ENCODE measurements around the gene AK9. TPM values are rescaled to one million over a fixed set of nuclear protein-coding genes. Genes with fewer than 3 reads are reported as not detected.
"Not testable (repeated sequence)": the region's sequence is repeated elsewhere in the genome, so short reads cannot be mapped to it uniquely, and the experiment has no call there.

Gene AK9
- total and polyA plus RNA-seq, 2 experiments from 2014 or later: 10.1 to 15.2 TPM

DNA sequence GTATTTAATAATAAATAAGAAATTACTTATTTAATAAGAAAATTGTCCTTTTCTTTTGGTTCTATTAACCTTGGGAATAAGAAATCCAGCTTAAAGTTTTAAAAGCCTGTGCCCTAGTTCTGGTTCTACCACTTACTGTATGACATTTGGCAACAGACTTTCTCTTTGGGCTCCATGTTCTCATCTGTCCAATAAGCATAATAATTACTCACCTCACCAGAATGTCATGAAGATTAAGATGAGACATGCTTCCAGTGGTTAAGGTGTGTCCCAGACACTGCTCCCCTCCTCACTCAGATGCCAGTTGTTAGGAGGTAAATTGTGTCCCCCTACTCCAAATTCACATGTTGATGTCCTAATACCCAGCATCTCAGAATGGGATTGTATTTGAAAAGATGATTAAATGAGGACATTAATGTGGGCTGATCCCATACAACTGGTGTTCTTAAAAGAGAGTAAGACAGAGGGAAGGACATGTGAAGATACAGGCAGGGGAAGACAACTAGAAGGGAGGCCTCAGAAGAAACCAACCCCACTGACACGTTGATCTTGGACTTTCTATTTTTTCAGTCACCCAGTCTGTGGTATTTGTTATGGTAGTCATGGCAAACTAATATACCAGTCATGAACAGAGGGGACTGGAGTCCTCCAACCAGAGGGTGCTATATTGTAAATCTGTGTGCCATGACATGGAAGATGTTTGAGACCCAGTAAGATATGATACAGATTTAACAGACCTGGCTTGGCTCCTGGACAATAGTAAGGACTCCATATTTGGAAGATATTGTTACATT, 229.1 kb downstream of the AK9 start:
- no peak overlapping the region for H3K27ac ChIP-seq
- peaks cover 4% of the 10 kb centered on the region for H3K4me1 ChIP-seq (ENCODE audit: insufficient read depth)
- peaks cover 6% of the 10 kb centered on the region for H3K79me2 ChIP-seq
- no peak for TF ChIP-seq EZH2 (IDR thresholded peaks at IDR 0.05; ENCODE audit: borderline replicate concordance)
- H2AFZ ChIP-seq: no peak overlapping the region
- no peak overlapping the region for H3K4me2 ChIP-seq
- no peaks in the 10 kb centered on the region for H3K9me3 ChIP-seq (ENCODE audit: low read depth)
- no peak overlapping the region for H3K4me3 ChIP-seq
- H3K9me2 ChIP-seq (replicated peaks; ENCODE audit: insufficient read depth): no peaks in the 10 kb centered on the region
- H3K36me3 ChIP-seq (replicated peaks; ENCODE audit: insufficient read depth, low read depth): no peaks in the 10 kb centered on the region
- no peaks in the 10 kb centered on the region for H3K27me3 ChIP-seq
- no peaks in the 10 kb centered on the region for H4K20me1 ChIP-seq (ENCODE audit: insufficient read depth, poor library complexity, severe bottlenecking)
- WGBS (ENCODE audit: low lambda C conversion rate, missing lambda C conversion rate): 93% methylated on average over 1 of the region's 1 CpG
- no peak for DNase-seq (ENCODE audit: low spot score)

DNA sequence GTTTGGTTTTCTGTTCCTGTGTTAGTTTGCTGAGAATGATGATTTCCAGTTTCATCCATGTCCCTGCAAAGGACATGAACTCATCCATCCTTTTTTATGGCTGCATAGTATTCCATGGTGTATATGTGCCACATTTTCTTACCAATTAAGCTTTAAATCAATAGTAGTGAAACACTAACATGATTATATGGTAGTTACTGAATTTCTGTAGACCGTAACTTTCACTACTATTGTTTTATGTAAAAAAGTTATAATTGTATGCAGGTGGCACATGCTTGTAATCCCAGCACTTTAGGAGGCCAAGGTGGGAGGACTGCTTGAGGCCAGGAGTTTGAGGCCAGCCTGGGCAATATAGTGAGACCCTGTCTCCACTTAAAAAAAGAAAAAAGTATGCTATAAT, 229.8 kb downstream of the AK9 start:
- not testable (repeated sequence) for H2AFZ ChIP-seq; H3K4me1 ChIP-seq (ENCODE audit: insufficient read depth); H3K36me3 ChIP-seq (replicated peaks; ENCODE audit: insufficient read depth, low read depth); H3K79me2 ChIP-seq; H3K4me2 ChIP-seq; H3K9me2 ChIP-seq (replicated peaks; ENCODE audit: insufficient read depth); DNase-seq (ENCODE audit: low spot score); H3K27me3 ChIP-seq; H3K4me3 ChIP-seq; H3K9me3 ChIP-seq (ENCODE audit: low read depth); H4K20me1 ChIP-seq (ENCODE audit: insufficient read depth, poor library complexity, severe bottlenecking)
- H3K27ac ChIP-seq: peak overlapping the region; percentile 18
- WGBS (ENCODE audit: low lambda C conversion rate, missing lambda C conversion rate): 100% methylated on average over 1 of the region's 1 CpG

DNA sequence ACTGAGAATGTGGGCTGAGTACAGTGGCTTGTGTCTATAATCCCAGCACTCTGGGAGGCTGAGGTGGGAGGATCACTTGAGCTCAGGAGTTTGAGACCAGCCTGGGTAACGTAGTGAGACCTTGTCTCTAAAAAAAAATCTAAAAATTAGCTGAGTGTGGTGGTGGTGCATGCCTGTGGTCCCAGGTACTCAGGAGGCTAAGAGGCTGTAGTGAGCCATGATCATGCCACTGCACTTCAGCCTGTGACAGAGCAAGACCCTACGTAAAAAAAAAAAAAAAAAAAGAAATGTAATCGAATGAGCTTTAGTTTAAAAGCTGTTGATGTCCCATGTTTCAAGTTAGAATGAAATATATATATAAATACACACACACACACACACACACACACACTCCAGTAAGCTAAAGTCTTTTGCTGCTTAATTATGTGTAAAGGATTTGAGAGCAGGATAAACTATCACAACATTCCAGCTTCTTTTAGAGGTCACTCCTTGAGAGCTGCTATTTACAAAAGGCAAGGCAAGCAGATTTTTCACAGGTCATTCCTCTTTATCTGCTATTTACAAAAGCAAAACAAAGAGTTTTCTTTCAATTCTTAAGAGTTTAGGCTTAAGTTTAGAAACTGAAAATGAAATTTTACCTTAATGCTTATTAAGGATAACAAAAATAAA, 230.7 kb downstream of the AK9 start:
- 72% methylated on average over 3 of the region's 3 CpGs for WGBS (ENCODE audit: low lambda C conversion rate, missing lambda C conversion rate)
- no peak for DNase-seq (ENCODE audit: low spot score)
- no peak overlapping the region for H3K4me3 ChIP-seq
- H3K9me3 ChIP-seq (ENCODE audit: low read depth): no peaks in the 10 kb centered on the region
- H3K9me2 ChIP-seq (replicated peaks; ENCODE audit: insufficient read depth): no peaks in the 10 kb centered on the region
- no peaks in the 10 kb centered on the region for H4K20me1 ChIP-seq (ENCODE audit: insufficient read depth, poor library complexity, severe bottlenecking)
- H3K27me3 ChIP-seq: no peaks in the 10 kb centered on the region
- no peak for TF ChIP-seq EZH2 (IDR thresholded peaks at IDR 0.05; ENCODE audit: borderline replicate concordance)
- TF ChIP-seq, protein P1, sequence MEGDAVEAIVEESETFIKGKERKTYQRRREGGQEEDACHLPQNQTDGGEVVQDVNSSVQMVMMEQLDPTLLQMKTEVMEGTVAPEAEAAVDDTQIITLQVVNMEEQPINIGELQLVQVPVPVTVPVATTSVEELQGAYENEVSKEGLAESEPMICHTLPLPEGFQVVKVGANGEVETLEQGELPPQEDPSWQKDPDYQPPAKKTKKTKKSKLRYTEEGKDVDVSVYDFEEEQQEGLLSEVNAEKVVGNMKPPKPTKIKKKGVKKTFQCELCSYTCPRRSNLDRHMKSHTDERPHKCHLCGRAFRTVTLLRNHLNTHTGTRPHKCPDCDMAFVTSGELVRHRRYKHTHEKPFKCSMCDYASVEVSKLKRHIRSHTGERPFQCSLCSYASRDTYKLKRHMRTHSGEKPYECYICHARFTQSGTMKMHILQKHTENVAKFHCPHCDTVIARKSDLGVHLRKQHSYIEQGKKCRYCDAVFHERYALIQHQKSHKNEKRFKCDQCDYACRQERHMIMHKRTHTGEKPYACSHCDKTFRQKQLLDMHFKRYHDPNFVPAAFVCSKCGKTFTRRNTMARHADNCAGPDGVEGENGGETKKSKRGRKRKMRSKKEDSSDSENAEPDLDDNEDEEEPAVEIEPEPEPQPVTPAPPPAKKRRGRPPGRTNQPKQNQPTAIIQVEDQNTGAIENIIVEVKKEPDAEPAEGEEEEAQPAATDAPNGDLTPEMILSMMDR (IDR thresholded peaks at IDR 0.05; ENCODE audit: poor library complexity): no peak
- no peak for TF ChIP-seq EZH2phosphoT487 (IDR thresholded peaks at IDR 0.05; ENCODE audit: low read depth, severe bottlenecking, unreplicated experiment)
- H3K79me2 ChIP-seq: peaks cover 6% of the 10 kb centered on the region
- H3K36me3 ChIP-seq (replicated peaks; ENCODE audit: insufficient read depth, low read depth): no peaks in the 10 kb centered on the region
- H3K27ac ChIP-seq: peak overlapping the region; percentile 65
- no peak overlapping the region for H2AFZ ChIP-seq
- peaks cover 4% of the 10 kb centered on the region for H3K4me1 ChIP-seq (ENCODE audit: insufficient read depth)
- H3K4me2 ChIP-seq: peak overlapping the region; percentile 38

DNA sequence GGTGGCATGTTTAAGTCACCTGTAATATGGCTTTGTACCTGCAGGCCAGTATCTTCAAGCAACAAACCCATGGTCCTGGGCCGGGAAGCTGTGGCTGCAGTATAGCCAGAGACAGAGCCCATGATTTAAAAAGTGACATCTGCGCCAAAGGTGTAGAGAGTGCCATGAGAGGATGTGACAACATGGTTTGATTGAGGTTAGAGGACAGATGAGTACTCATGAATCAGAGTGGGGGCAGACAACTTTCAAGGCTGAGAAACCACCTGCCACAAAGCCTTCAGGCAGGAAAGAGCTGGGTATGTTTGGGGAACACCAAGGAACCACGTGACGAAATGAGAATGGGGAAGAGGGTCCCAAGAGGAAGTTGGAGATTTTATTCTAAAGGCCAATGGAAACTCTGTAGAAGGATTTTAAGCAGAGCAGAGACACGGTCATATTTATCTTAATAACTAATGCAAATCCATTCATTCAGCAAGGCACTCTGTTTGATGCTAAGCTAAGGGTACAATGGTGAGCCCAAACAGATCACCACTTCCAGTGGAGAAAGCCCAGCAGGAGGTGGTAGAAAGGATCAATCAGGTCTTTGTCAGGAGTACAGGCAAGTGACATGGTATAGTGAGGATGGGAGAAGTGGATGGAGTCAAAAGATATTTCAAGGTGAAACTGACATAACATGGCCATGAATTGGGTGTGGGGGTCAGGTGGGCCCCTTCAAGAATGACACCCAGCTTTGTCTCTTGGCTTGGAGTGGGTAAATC, 232.0 kb downstream of the AK9 start:
- Histone ChIP-seq H3K36me3 (replicated peaks; ENCODE audit: insufficient read depth, low read depth) (no peaks in the 10 kb centered on the region), H3K27ac (no peak overlapping the region), H3K9me3 (ENCODE audit: low read depth) (no peaks in the 10 kb centered on the region), H4K20me1 (ENCODE audit: insufficient read depth, poor library complexity, severe bottlenecking) (no peaks in the 10 kb centered on the region), H3K79me2 (peaks cover 9% of the 10 kb centered on the region), H3K4me2 (no peak overlapping the region), H3K4me1 (ENCODE audit: insufficient read depth) (peaks cover 10% of the 10 kb centered on the region), H3K4me3 (no peak overlapping the region), H2AFZ (no peak overlapping the region), H3K9me2 (replicated peaks; ENCODE audit: insufficient read depth) (no peaks in the 10 kb centered on the region), H3K27me3 (no peaks in the 10 kb centered on the region)
- DNase-seq (ENCODE audit: low spot score): no peak
- no peak for TF ChIP-seq EZH2 (IDR thresholded peaks at IDR 0.05; ENCODE audit: borderline replicate concordance)
- TF ChIP-seq, protein P1 (IDR thresholded peaks at IDR 0.05; ENCODE audit: poor library complexity): no peak
- TF ChIP-seq EZH2phosphoT487 (IDR thresholded peaks at IDR 0.05; ENCODE audit: low read depth, severe bottlenecking, unreplicated experiment): no peak
- 85% methylated on average over 5 of the region's 5 CpGs for WGBS (ENCODE audit: low lambda C conversion rate, missing lambda C conversion rate)

All from hepatocyte (in vitro differentiated cells).